Measurements from ENCODE around the gene NT5C1B.
"Not testable (repeated sequence)": the region's sequence is repeated elsewhere in the genome, so short reads cannot be mapped to it uniquely, and the experiment has no call there.

The NT5C1B gene

DNA sequence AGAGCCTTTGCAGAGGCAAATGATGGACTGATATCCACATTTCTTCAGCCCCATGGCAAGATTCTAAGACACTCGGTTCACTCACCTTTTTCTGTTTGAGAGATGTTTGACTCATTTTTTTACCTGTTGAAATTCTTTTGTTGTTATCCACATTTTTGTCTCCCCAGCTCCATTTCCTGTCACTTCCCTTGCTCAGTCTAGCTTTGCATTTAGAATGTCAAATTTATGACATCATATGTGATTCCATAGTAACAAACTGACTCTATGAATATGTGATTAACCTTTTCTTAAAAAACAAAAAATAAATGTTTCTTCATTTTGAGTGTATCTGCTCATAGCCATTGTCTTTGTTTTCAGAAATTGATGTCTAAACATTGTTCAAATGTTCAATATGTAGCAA, at the start of gene NT5C1B:
TSS of gene NT5C1B (minus strand) at position 216 of the 400 bp plus-strand sequence. CDS start at position 115, 101 bp downstream.
- no peak for DNase-seq (ENCODE audit: low read depth in 3 of 3, low spot score in 1 of 3)

DNA sequence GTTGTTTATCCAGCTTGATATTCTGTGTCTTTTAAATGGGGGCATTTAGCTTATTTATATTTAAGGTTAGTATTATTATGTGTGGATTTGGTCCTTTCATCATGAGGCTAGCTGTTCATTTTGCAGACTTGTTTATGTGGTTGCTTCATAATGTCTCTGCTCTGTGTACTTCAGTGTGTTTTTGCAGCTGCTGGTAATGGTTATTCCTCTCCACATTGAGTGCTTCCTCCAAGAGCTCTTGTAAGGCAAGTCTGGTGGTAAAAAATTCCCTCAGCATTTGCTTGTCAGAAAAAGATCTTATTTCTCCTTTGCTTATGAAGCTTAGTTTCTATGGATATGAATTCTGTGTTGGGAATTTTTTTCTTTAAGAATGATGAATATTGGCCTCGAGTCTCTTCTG, 47.8 kb upstream of the NT5C1B start:
- no peak for DNase-seq (ENCODE audit: low read depth in 3 of 3, low spot score in 1 of 3)

DNA sequence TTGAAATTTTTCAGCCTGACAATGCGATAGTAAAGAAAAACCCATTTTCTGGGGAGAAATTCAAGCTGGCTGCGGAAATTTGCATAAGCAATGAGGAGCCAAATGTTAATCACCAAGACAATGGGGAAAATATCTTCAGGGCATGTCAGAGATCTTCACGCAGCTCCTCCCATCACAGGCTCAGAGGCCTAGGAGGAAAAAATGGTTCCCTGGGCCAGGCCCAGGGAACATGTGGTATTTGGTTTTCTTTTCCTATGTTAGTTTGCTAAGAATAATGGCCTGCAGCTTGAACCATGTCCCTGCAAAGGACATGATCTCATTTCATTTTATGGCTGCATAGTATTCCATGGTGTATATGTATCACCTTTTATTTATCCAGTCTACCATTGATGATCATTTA, 43.3 kb upstream of the NT5C1B start:
- DNase-seq (ENCODE audit: low read depth in 3 of 3, low spot score in 1 of 3): not testable (repeated sequence)

- DNase-seq (ENCODE audit: low read depth in 3 of 3, low spot score in 1 of 3): no peak
Observed at GRCh38 chr2:18630941-18631340, 41.6 kb upstream of the NT5C1B start.

GRCh38 chr2:18630541-18630940, 41.2 kb upstream of the NT5C1B start:
- DNase-seq (ENCODE audit: low read depth in 3 of 3, low spot score in 1 of 3): no peak

- no peak for DNase-seq (ENCODE audit: low read depth in 3 of 3, low spot score in 1 of 3)
Observed at GRCh38 chr2:18630101-18630500, 40.7 kb upstream of the NT5C1B start.

GRCh38 chr2:18626958-18627650, 37.7 kb upstream of the NT5C1B start:
- no peak for DNase-seq (ENCODE audit: low read depth in 3 of 3, low spot score in 1 of 3)

DNA sequence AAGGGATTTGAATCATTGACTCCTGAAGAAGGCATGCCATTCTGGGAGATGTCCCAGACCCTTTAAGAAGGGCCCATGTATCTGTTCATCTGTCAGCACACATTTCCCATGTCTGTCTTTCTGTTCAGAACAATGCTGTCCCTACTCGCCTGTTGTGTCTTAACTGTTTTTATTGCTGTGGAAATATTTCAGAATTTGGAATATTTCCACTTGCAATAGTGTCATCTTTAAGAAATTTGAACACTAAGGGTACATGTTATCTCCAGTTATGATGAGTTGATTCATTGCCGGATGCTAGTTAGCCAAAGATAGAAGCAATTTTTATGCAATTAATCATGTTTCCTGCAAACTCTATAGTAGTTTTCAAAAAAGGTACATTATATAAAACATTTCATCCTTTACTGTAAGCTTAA, 36.9 kb upstream of the NT5C1B start:
- no peak for DNase-seq (ENCODE audit: low read depth in 3 of 3, low spot score in 1 of 3)

- DNase-seq (ENCODE audit: low read depth in 3 of 3, low spot score in 1 of 3): no peak
Observed at GRCh38 chr2:18625563-18625962, 36.2 kb upstream of the NT5C1B start.

DNA sequence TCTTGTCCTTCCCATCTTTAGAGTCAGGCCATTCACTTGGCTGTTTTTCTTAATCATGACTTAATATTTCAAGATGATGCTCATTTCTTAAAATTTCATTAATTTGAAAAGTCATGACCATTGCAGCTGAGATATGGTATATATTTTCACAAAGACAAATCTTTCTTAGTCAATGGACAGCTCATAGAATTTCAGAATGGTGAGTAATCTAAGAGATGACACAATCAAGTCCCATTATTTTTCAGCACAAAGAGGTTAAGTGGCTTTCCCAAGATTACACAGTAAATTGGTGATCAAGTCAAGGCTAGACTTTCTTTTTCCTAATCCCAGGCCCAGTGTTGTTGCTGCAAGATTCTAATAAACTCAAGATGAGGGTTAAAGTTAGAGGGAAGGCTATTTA, 34.4 kb upstream of the NT5C1B start:
- DNase-seq (ENCODE audit: low read depth in 3 of 3, low spot score in 1 of 3): no peak

- DNase-seq (ENCODE audit: low read depth in 3 of 3, low spot score in 1 of 3): no peak
Observed at GRCh38 chr2:18620867-18621632, 31.7 kb upstream of the NT5C1B start.

GRCh38 chr2:18619091-18619490, 29.7 kb upstream of the NT5C1B start:
- no peak for DNase-seq (ENCODE audit: low read depth in 3 of 3, low spot score in 1 of 3)

GRCh38 chr2:18614041-18614440, 24.7 kb upstream of the NT5C1B start:
- no peak for DNase-seq (ENCODE audit: low read depth in 3 of 3, low spot score in 1 of 3)

DNA sequence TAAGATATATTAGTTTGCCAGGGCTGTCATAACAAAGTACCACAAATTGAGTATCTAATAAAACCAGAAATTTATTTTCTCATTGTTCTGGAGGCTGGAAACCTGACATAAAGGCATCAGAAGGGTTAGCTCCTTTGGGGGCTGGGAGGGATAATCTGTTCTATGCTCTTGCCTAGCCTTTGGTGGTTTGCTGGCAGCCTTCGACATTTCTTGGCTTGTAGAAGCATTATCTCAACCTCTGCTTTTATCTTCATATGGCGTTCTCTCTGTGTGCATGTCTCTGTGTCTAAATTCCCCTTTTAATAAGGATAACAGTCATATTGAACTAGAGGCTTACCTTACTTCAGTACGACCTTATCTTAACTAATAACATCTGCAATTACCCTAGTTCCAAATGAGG, 22.8 kb upstream of the NT5C1B start:
- DNase-seq (ENCODE audit: low read depth in 3 of 3, low spot score in 1 of 3): no peak

DNA sequence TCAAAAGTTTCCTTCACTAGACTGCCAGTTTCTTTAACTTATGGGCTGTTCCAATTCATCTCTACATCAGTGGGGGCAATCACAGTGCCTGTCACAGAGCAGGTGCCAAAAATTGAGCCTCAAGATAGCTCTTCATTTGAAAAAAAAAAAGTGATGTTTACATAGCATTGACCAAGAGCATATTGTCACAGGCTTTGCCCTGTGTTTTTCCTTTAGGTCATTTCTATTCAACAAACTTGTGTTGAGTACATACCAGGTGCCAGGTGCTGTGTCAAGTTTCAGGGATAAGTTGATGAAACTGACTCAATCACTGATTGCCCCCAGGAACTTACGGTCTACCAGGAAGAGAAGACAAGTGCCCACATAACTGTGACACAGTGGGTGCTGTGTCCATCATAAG, 22.2 kb upstream of the NT5C1B start:
- no peak for DNase-seq (ENCODE audit: low read depth in 3 of 3, low spot score in 1 of 3)

- no peak for DNase-seq (ENCODE audit: low read depth in 3 of 3, low spot score in 1 of 3)
Observed at GRCh38 chr2:18611184-18611583, 21.8 kb upstream of the NT5C1B start.

GRCh38 chr2:18610651-18611050, 21.3 kb upstream of the NT5C1B start:
- no peak for DNase-seq (ENCODE audit: low read depth in 3 of 3, low spot score in 1 of 3)

- no peak for DNase-seq (ENCODE audit: low read depth in 3 of 3, low spot score in 1 of 3)
Observed at GRCh38 chr2:18610090-18610489, 20.7 kb upstream of the NT5C1B start.

DNA sequence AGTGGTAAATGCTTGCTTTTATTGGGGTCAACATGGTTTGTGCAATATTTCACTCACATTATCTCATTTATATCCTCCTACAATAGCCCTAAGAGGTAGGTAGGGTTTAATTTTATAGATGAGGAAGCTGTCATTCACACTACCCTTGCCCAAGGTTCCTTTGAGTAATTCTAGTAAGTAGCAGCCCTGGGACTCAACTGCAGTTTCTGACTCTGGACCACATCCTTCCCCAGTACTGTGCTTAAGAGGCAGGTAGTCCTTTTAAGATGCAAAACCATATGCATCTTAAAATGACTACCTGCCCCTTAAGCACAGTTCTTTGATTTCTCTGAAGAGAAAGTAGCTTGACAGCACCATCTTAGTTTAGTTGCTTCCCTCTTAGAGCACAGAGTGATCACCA, 15.7 kb upstream of the NT5C1B start:
- no peak for DNase-seq (ENCODE audit: low read depth in 3 of 3, low spot score in 1 of 3)

DNA sequence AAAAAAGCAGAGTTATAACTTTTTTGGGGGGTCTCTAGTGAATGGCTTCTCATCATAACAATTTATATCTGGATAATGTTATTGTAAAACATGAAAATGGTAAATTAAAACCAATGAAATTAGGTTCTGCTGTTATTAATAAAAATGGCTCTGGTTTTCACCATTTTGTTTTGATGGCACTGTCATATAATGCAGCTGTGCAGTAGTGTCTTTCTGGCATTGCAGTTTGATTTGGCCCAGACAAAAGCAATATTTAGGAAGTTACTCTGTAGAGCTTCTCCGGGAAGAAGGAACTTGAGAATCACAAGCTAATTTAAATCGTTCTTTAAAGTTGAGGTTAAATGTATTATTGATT, 15.1 kb upstream of the NT5C1B start:
- DNase-seq (ENCODE audit: low read depth in 3 of 3, low spot score in 1 of 3): no peak

DNA sequence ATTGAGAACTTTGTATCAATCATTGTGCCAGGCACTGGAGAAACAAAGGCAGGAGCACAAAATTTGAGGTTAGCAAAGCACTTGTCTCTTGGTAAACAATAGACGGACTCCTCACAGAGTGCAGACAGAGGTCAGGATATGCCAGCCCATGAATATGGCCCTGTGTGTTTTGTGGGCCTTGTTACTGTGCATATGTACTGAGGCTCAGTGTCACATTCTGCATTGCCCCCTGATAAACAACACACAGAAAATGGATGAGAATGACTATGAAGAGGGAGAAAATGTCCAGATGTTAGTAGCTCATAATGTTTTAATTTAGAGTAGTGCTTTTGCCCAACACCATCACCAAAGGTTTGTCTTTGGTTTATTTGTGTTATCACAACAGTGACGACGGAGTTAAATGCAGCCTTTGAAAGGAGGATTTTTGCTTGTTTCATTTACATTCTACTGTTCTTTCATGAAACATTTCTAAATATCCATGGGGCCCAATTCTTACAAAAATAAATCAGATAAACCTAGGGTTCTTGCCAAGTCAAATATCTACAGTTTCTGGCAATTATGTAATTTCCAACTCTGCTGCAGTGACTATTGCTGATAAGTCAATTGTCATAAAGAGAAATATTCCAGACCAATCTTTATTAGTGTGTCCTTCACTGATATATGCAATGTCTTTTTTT, 14.6 kb upstream of the NT5C1B start:
- no peak for DNase-seq (ENCODE audit: low read depth in 3 of 3, low spot score in 1 of 3)

DNA sequence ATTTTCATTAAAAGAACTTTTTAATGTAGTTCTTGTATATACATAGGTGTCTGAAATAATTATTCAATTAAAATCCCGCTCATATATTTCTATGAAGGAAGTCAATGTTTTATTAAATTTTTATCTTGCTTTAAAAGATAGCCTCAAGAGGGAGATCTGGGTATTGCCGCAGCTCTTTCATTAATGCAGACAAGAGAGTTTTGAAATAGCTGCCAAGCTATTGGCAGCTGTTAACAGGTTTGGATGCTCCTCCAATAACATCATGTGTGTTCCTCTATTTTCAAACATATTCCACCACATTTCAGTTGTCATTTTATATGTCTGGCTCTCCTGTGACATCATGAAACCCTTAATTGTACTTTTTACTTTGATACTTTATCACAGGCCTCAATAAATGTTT, 12.9 kb upstream of the NT5C1B start:
- DNase-seq (ENCODE audit: low read depth in 3 of 3, low spot score in 1 of 3): no peak
